GM12878 (cell line): ENCODE measurements around the gene GYG1. TPM values are rescaled to one million over a fixed set of nuclear protein-coding genes. Genes with fewer than 3 reads are reported as not detected.

Experiments used
- ATAC-seq: fragments of 200-7000 bp; cut with Tn5 transposase; 3 replicates; pipeline ENCODE4 v1.9.1; 2020; ENCODE audit warnings: mild to moderate bottlenecking, moderate library complexity
- BruUV-seq: library from RNA; stranded (reverse); fragments of 400-500 nt; replicated peaks from 2 replicates; lab custom pipeline; 2021; lab: Mats Ljungman, UMichigan
- CTCF ChIA-PET: fragments of 300-600 bp; sonication (Branson Sonifier 250); formaldehyde crosslinking; extraction: SDS; loops from one replicate; lab custom pipeline; 2021; ENCODE audit warnings: inconsistent platforms; lab: Yijun Ruan, JAX
- POLR2A ChIA-PET: fragments of 350-600 bp; formaldehyde crosslinking; extraction: SDS; loops from one replicate; lab custom pipeline; 2021; ENCODE audit warnings: inconsistent platforms; lab: Charles Lee
- RAD21 ChIA-PET: fragments of 300-600 bp; sonication (Branson Sonifier 250); formaldehyde crosslinking; loops from one replicate; lab custom pipeline; 2023; ENCODE audit warnings: antibody characterized with exemption; ENCODE audit not compliant: unreplicated experiment; lab: Charles Lee
- SMC1A ChIA-PET: fragments of 300-600 bp; sonication (Branson Sonifier 250); formaldehyde crosslinking; loops from one replicate; lab custom pipeline; 2023; ENCODE audit not compliant: unreplicated experiment, uncharacterized antibody; lab: Charles Lee
- DNase-seq: peaks from one replicate; pipeline ENCODE4 v3.0.0-alpha.2; 2011; ENCODE audit warnings: low read depth, low spot score
- FAIRE-seq: peaks from 3 replicates; lab custom pipeline; 2011; peaks lifted over from hg19 to GRCh38; lab: Jason Lieb, UNC
- H2AFZ ChIP-seq: 2 replicates; pipeline ENCODE4 v1.6.0; 2011; ENCODE audit warnings: low read depth, low read length, control low read depth; ENCODE audit not compliant: control insufficient read depth
- H3K27ac ChIP-seq: 2 replicates; pipeline ENCODE4 v1.5.1; 2011; ENCODE audit warnings: control low read depth; ENCODE audit not compliant: control insufficient read depth, insufficient read depth
- H3K27me3 ChIP-seq, 2 experiments: replicated peaks in 1 of 2; 2 replicates each; pipeline versions ENCODE4 v1.6.0 to v1.6.1; 2011; ENCODE audit warnings: low read length in 1 of 2; ENCODE audit not compliant: control insufficient read depth in 2 of 2, insufficient read depth in 2 of 2
- H3K36me3 ChIP-seq, 2 experiments: 2 replicates each; pipeline ENCODE4 v1.5.1; 2011; ENCODE audit warnings: low read length in 1 of 2; ENCODE audit not compliant: control insufficient read depth in 2 of 2, insufficient read depth in 2 of 2
- H3K4me1 ChIP-seq: 2 replicates; pipeline ENCODE4 v1.6.1; 2011; ENCODE audit warnings: mild to moderate bottlenecking, low read length, moderate library complexity, mixed read lengths; ENCODE audit not compliant: control insufficient read depth, insufficient read depth
- H3K4me2 ChIP-seq: 2 replicates; pipeline ENCODE4 v1.6.0; 2011; ENCODE audit warnings: control low read depth; ENCODE audit not compliant: control insufficient read depth, insufficient read depth
- H3K4me3 ChIP-seq: fragments of 200-600 bp; sonication (generic); 2 replicates; pipeline ENCODE4 v1.5.1; 2016
- H3K79me2 ChIP-seq: 2 replicates; pipeline ENCODE4 v1.6.0; 2011; ENCODE audit warnings: low read length; ENCODE audit not compliant: control insufficient read depth, insufficient read depth
- H3K9ac ChIP-seq: 2 replicates; pipeline ENCODE4 v1.8.0; 2011; ENCODE audit warnings: low read length, control low read depth, mixed read lengths; ENCODE audit not compliant: control insufficient read depth, insufficient read depth
- H3K9me3 ChIP-seq: replicated peaks from 3 replicates; pipeline ENCODE4 v1.5.1; 2011; ENCODE audit warnings: mild to moderate bottlenecking, low read length; ENCODE audit not compliant: control insufficient read depth, insufficient read depth
- H4K20me1 ChIP-seq: 2 replicates; pipeline ENCODE4 v1.6.0; 2011; ENCODE audit not compliant: control insufficient read depth, insufficient read depth
- BACH1 ChIP-seq: fragments of 450-650 bp; IDR thresholded peaks from 2 replicates; pipeline ENCODE4 v1.6.1; 2017; ENCODE audit warnings: mild to moderate bottlenecking, borderline replicate concordance
- EED ChIP-seq: sonication (generic); IDR thresholded peaks from 2 replicates; pipeline ENCODE4 v1.6.1; 2016; ENCODE audit warnings: antibody characterized with exemption, low read depth
- HCFC1 ChIP-seq: fragments of 150-350 bp; IDR thresholded peaks from 2 replicates; pipeline ENCODE4 v1.6.1; 2014; ENCODE audit warnings: low read length
- IKZF1 ChIP-seq: fragments of 450-650 bp; conservative IDR thresholded peaks from 2 replicates; pipeline ENCODE4 v1.6.1; 2017; ENCODE audit warnings: antibody characterized with exemption, mild to moderate bottlenecking
- NFIC ChIP-seq: IDR thresholded peaks from 2 replicates; pipeline ENCODE4 v1.6.1; 2012; ENCODE audit warnings: low read depth, mild to moderate bottlenecking, inconsistent platforms, low read length, moderate library complexity
- NFYB ChIP-seq: IDR thresholded peaks from 2 replicates; pipeline ENCODE4 v1.6.1; 2011; ENCODE audit warnings: low read depth, mild to moderate bottlenecking, low read length, improper control_type of control experiment, moderate library complexity; ENCODE audit not compliant: insufficient read depth
- RUNX3 ChIP-seq: IDR thresholded peaks from 2 replicates; pipeline ENCODE4 v1.6.1; 2012; ENCODE audit warnings: low read length, inconsistent platforms
- SPI1 ChIP-seq: IDR thresholded peaks from 2 replicates; pipeline ENCODE4 v1.6.1; 2011; ENCODE audit warnings: low read depth, mild to moderate bottlenecking, low read length, moderate library complexity, borderline replicate concordance; ENCODE audit not compliant: insufficient read depth
- STAT3 ChIP-seq: IDR thresholded peaks from 2 replicates; pipeline ENCODE4 v1.6.1; 2011; ENCODE audit warnings: low read depth, low read length, improper control_type of control experiment
- SUZ12 ChIP-seq: fragments of 200-600 bp; sonication (generic); IDR thresholded peaks from one replicate; pipeline ENCODE4 v1.6.1; 2018; ENCODE audit warnings: antibody characterized with exemption, mild to moderate bottlenecking; ENCODE audit not compliant: unreplicated experiment
- ZNF274 ChIP-seq: IDR thresholded peaks from one replicate; pipeline ENCODE4 v1.8.0; 2011; ENCODE audit not compliant: insufficient read length, insufficient read depth
- ZNF622 ChIP-seq: fragments of 450-650 bp; IDR thresholded peaks from 2 replicates; pipeline ENCODE4 v1.6.1; 2017; ENCODE audit warnings: mild to moderate bottlenecking, inconsistent platforms
- ZSCAN29 ChIP-seq: fragments of 450-650 bp; IDR thresholded peaks from 2 replicates; pipeline ENCODE4 v1.6.1; 2017; ENCODE audit warnings: mild to moderate bottlenecking, moderate library complexity
- WGBS: methylation state at CpG from one replicate; pipeline ENCODE4 v1.1.6; 2016; ENCODE audit warnings: low lambda C conversion rate; ENCODE audit not compliant: insufficient replicate concordance, insufficient coverage; ENCODE audit errors: missing lambda C conversion rate; 5-methylcytosine and 5-hydroxymethylcytosine counted together
- in situ Hi-C: fragments of 300-500 bp; cut with MboI; formaldehyde crosslinking; loops from 9 replicates; pipeline ENCODE4 v1.14.3; 2018; ENCODE audit warnings: mixed read lengths
- intact Hi-C: fragments of 100-400 bp; cut with micrococcal nuclease; formaldehyde crosslinking; loops from one replicate; pipeline ENCODE4 v1.14.2; 2022; ENCODE audit not compliant: unreplicated experiment
- polyA plus RNA-seq, 11 experiments: library from polyadenylated mRNA; depleted of rRNA in 4 of 11; unstranded in 6 of 11; stranded (reverse) in 5 of 11; fragments of >200 nt; fragmentation: Nextera tagmentation in 4 of 11; fragmentation: Illumina TruSeq in 1 of 11; extraction: Ambion mirVana in 4 of 11; extraction: Trizol in 1 of 11; gene quantifications; 1 replicate in 1 of 11; 2 replicates in 10 of 11; pipeline versions ENCODE4 v1.2.1 to v1.2.3, GENCODE V29; 2011 to 2016; ENCODE audit warnings: inconsistent platforms in 2 of 11, missing spikeins in 2 of 11, low read depth in 1 of 11
- total RNA-seq, 4 experiments: library from RNA; depleted of rRNA in 3 of 4; stranded (reverse); fragments of >200 nt in 3 of 4; fragmentation: Illumina TruSeq in 1 of 4; extraction: Trizol in 1 of 4; gene quantifications; 2 replicates each; pipeline versions ENCODE4 v1.2.1 to v1.2.3, GENCODE V29; 2013 to 2021
- TF ChIP-seq, protein P1 (sequence below): fragments of 450-650 bp; IDR thresholded peaks from 2 replicates; pipeline ENCODE4 v1.6.1; 2016; ENCODE audit warnings: mild to moderate bottlenecking, moderate library complexity, borderline replicate concordance

GYG1 gene
- total and polyA plus RNA-seq, 10 of the 15 experiments (the other 5 are each of a cell fraction or from before 2014, with no cell fraction given): 11.8 to 38.9 (median 22.9) TPM

GRCh38 chr3:148992027-148992634 lies 791 bp downstream of the GYG1 start:
- H3K36me3 ChIP-seq: peaks cover 0 to 5% of the 10 kb centered on the region in 2 experiments; a peak in 1 of 4 replicates
- RAD21 ChIA-PET: interaction anchor here (1.1 to 2.0 kb wide), 4 partner anchors 9 to 128 kb away, joined by 3 to 8 read pairs (median 4); no protein-coding TSS in a partner anchor
- 7% methylated on average over 29 of the region's 34 CpGs for WGBS
- H3K9ac ChIP-seq: peak overlapping the region; percentile 75
- DNase-seq (no peak), FAIRE-seq (peak; percentile 41), ATAC-seq (peak; percentile 62)
- peak overlapping the region; percentile 84 for H2AFZ ChIP-seq
- peak overlapping the region; percentile 94 for H3K4me3 ChIP-seq
- peak overlapping the region; percentile 71 for H3K27ac ChIP-seq
- in situ Hi-C loops (no loop called here), intact Hi-C loops (no loop called here)
- SMC1A ChIA-PET: interaction anchor here (0.5 to 1.7 kb wide), 6 partner anchors 10 to 138 kb away, joined by 3 to 4 read pairs (median 4); no protein-coding TSS in a partner anchor
- peaks cover 15% of the 10 kb centered on the region for H3K79me2 ChIP-seq
- CTCF ChIA-PET: interaction anchor here (0.7 to 3.2 kb wide), 8 partner anchors 8 to 1712 kb away, joined by 3 to 14 read pairs (median 3); partner anchors contain the start of gene ERICH6
- no TSS peak for BruUV-seq
- peak overlapping the region; percentile 70 for H3K4me2 ChIP-seq
- no peaks in the 10 kb centered on the region for H3K9me3 ChIP-seq
- H3K27me3 ChIP-seq: no peaks in the 10 kb centered on the region
- H4K20me1 ChIP-seq: no peaks in the 10 kb centered on the region
- peaks cover 4% of the 10 kb centered on the region; the same call in 1 of the 2 replicates for H3K4me1 ChIP-seq
- POLR2A ChIA-PET: interaction anchor here (1.1 to 1.4 kb wide), 2 partner anchors 8 to 23 kb away, joined by 3 to 4 read pairs; no protein-coding TSS in a partner anchor
- TF ChIP-seq ZNF274 (no peak), EED (no peak), HCFC1 (no peak), ZSCAN29 (no peak), NFYB (no peak), BACH1 (no peak), SPI1 (no peak), RUNX3 (0 out of 2 replicates have a peak, but pooled peaks have one; percentile 4), SUZ12 (no peak), NFIC (no peak), STAT3 (no peak), IKZF1 (peak; percentile 23; the same call in 1 of the 2 replicates), ZNF622 (no peak)
- TF ChIP-seq, protein P1, sequence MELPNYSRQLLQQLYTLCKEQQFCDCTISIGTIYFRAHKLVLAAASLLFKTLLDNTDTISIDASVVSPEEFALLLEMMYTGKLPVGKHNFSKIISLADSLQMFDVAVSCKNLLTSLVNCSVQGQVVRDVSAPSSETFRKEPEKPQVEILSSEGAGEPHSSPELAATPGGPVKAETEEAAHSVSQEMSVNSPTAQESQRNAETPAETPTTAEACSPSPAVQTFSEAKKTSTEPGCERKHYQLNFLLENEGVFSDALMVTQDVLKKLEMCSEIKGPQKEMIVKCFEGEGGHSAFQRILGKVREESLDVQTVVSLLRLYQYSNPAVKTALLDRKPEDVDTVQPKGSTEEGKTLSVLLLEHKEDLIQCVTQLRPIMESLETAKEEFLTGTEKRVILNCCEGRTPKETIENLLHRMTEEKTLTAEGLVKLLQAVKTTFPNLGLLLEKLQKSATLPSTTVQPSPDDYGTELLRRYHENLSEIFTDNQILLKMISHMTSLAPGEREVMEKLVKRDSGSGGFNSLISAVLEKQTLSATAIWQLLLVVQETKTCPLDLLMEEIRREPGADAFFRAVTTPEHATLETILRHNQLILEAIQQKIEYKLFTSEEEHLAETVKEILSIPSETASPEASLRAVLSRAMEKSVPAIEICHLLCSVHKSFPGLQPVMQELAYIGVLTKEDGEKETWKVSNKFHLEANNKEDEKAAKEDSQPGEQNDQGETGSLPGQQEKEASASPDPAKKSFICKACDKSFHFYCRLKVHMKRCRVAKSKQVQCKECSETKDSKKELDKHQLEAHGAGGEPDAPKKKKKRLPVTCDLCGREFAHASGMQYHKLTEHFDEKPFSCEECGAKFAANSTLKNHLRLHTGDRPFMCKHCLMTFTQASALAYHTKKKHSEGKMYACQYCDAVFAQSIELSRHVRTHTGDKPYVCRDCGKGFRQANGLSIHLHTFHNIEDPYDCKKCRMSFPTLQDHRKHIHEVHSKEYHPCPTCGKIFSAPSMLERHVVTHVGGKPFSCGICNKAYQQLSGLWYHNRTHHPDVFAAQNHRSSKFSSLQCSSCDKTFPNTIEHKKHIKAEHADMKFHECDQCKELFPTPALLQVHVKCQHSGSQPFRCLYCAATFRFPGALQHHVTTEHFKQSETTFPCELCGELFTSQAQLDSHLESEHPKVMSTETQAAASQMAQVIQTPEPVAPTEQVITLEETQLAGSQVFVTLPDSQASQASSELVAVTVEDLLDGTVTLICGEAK: no peak
